Progenitor cell of endocrine pancreas (in vitro differentiated cells): ENCODE measurements around the gene IL1RAPL2. TPM values are rescaled to one million over a fixed set of nuclear protein-coding genes. Genes with fewer than 3 reads are reported as not detected.
A peak's percentile ranks its signal among the peaks of the same experiment; 100 is the strongest.
"Not testable (repeated sequence)": the region's sequence is repeated elsewhere in the genome, so short reads cannot be mapped to it uniquely, and the experiment has no call there.

ENCODE experiments used
- DNase-seq: peaks from one replicate; pipeline ENCODE4 v3.0.0; 2021; ENCODE audit warnings: low spot score; ENCODE audit not compliant: unreplicated experiment
- H3K27ac Mint-ChIP-seq: 2 replicates; pipeline ENCODE4 v1.8.0; 2021; ENCODE audit warnings: mild to moderate bottlenecking, moderate library complexity, mixed read lengths
- H3K27me3 Mint-ChIP-seq: 2 replicates; pipeline ENCODE4 v1.8.0; 2021; ENCODE audit warnings: mixed read lengths
- H3K36me3 Mint-ChIP-seq: 2 replicates; pipeline ENCODE4 v1.8.0; 2022; ENCODE audit warnings: mixed read lengths; ENCODE audit not compliant: insufficient read depth
- H3K4me1 Mint-ChIP-seq: 2 replicates; pipeline ENCODE4 v1.8.0; 2021; ENCODE audit warnings: low read depth, mixed read lengths
- H3K4me3 Mint-ChIP-seq: 2 replicates; pipeline ENCODE4 v1.8.0; 2021; ENCODE audit warnings: low read depth, mild to moderate bottlenecking, moderate library complexity, mixed read lengths
- H3K9me3 Mint-ChIP-seq: 2 replicates; pipeline ENCODE4 v1.8.0; 2021; ENCODE audit warnings: low read depth, mixed read lengths
- long read RNA-seq: library from polyadenylated mRNA; unstranded; transcript quantifications from one replicate; pipeline ENCODE4 v2.0.0, GENCODE V29; 2020
- total RNA-seq: library from RNA; stranded (reverse); gene quantifications from 2 replicates; pipeline ENCODE4 v1.2.1, GENCODE V29; 2021
- TF ChIP-seq, protein P1 (sequence below): fragments of 200-600 bp; sonication (generic); IDR thresholded peaks from one replicate; pipeline ENCODE4 v1.5.0; 2021; ENCODE audit warnings: antibody characterized with exemption, mild to moderate bottlenecking; ENCODE audit not compliant: unreplicated experiment

IL1RAPL2 gene
- total RNA-seq: 0.80 and 0.91 TPM in 2 replicates
- long read RNA-seq, partial matches to known transcripts: 1 of 4 reads
- long read RNA-seq, other reads (novel, unspliced or antisense): 3 of 4 reads

DNA sequence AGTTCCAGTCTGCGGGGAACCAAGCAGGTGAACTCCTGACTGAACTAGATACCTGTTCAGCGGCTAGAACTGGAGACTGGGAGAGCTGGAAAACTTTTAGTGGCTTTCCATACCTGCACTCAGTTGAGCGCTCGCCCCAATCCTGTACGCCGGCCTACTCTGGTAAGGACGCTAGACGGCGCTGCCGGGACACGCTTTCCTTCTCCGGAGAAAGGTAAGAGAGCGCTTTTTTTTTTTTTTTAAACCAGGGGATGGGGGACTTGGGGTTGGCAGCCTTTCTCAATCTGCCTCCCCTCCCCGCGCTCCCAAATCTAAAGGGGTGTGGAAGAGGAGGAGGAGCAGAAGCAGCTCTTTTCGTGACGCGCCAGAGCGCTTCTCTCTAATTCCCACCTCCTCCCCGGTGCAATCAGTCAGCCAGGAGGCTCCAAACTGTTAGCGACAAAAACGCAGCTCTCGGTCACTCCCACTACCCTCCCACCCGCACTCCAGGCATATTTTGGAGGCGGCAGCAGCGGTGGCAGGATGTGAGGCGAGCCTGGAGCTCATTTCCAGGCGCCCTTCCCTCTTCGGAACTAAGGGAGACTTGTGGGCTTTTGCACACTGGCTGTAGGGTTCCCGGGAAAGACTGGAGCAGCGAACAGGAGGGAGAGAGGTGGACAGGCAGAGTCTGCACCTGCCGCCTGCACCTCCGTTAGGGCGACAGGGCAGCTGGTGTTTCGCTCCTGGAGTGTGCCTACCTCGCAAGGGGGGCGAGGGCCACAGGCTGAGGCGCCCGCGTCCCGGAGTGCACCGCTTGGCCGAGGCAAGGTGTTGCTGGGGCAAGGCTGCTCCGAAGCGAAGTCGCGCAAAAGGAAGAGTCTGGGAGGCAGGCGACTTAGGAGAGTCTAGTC lies at the start of gene IL1RAPL2:
Gene IL1RAPL2, plus strand, starts transcription at position 409 of the 890 bp plus-strand sequence.
- Mint-ChIP-seq H3K4me1 (no peaks in the 10 kb centered on the region), H3K27ac (no peak within 1 kb of the TSS), H3K9me3 (peaks cover 12% of the 10 kb centered on the region), H3K27me3 (peaks cover 31% of the 10 kb centered on the region), H3K4me3 (peak within 1 kb of the TSS; percentile 77), H3K36me3 (no peaks in the 10 kb centered on the region)
- peak; percentile 53 for DNase-seq
- TF ChIP-seq, protein P1, sequence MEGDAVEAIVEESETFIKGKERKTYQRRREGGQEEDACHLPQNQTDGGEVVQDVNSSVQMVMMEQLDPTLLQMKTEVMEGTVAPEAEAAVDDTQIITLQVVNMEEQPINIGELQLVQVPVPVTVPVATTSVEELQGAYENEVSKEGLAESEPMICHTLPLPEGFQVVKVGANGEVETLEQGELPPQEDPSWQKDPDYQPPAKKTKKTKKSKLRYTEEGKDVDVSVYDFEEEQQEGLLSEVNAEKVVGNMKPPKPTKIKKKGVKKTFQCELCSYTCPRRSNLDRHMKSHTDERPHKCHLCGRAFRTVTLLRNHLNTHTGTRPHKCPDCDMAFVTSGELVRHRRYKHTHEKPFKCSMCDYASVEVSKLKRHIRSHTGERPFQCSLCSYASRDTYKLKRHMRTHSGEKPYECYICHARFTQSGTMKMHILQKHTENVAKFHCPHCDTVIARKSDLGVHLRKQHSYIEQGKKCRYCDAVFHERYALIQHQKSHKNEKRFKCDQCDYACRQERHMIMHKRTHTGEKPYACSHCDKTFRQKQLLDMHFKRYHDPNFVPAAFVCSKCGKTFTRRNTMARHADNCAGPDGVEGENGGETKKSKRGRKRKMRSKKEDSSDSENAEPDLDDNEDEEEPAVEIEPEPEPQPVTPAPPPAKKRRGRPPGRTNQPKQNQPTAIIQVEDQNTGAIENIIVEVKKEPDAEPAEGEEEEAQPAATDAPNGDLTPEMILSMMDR: peak; percentile 72

DNA sequence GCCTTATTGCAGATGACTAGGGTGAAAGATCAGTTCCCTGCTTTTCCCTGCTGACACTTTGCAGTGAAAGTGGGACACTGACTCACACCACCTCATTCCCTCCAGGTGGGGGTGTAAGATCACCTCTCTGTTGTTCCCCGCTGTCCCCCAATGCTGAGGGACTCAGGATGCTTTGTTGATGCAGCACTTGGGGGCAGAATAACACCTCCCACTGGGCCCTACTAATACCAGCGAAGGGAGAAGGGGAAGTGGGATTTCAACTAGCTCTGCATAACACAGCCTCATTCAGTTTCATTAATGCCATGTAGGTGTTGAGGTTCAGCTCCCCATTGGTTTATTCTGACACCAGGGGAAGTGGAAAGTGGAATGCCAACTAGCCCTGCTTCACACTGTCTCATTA lies 43.6 kb upstream of the IL1RAPL2 start:
- TF ChIP-seq, protein P1: no peak
- peaks cover 24% of the 10 kb centered on the region for H3K9me3 Mint-ChIP-seq
- H3K4me1 Mint-ChIP-seq: no peaks in the 10 kb centered on the region
- no peak overlapping the region for H3K4me3 Mint-ChIP-seq
- no peak overlapping the region for H3K27ac Mint-ChIP-seq
- H3K36me3 Mint-ChIP-seq: peaks cover 1% of the 10 kb centered on the region
- DNase-seq: no peak
- H3K27me3 Mint-ChIP-seq: no peaks in the 10 kb centered on the region

DNA sequence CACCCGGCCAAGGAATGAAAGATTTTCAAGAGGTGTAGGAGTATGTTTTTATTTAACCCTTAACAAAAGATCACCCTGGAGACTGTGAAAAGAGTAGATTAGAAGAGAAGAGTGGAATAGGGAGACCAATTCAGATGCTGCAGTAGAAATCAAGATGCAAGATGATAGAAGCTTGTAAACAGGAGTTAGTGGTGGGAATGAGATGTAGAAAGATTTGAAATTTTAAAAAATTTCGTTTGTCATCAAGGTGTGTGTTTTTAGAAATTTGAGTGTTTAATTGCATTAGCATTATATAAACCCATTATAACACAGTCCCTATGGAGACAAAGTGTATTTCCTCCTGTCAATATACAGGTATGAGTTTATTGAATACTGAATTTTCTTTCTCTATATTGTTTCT lies 42.1 kb upstream of the IL1RAPL2 start:
- DNase-seq: no peak
- H3K4me3 Mint-ChIP-seq: no peak overlapping the region
- peaks cover 25% of the 10 kb centered on the region for H3K9me3 Mint-ChIP-seq
- TF ChIP-seq, protein P1: no peak
- no peaks in the 10 kb centered on the region for H3K4me1 Mint-ChIP-seq
- no peak overlapping the region for H3K27ac Mint-ChIP-seq
- peaks cover 1% of the 10 kb centered on the region for H3K36me3 Mint-ChIP-seq
- H3K27me3 Mint-ChIP-seq: no peaks in the 10 kb centered on the region

DNA sequence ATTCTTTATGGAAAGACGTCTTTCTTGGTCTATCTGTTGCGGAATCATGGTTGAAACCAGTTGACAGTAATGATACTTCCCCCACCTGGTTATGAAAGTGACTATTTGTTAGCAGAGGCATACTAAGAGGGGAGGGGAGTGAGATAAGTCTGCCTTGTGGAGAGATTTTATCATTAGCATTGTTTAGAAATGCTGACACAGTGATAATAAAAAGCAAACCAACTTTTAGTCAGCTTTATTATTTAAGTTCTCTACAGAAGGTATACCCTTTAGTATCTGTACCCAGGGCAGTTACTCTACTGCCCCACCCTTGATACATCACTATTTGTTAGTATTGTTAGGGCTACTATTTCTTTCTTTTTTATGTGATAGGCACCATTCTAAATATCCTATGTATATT lies 26.9 kb upstream of the IL1RAPL2 start:
- no peaks in the 10 kb centered on the region for H3K36me3 Mint-ChIP-seq
- no peak for DNase-seq
- H3K9me3 Mint-ChIP-seq: peaks cover 3% of the 10 kb centered on the region
- no peaks in the 10 kb centered on the region for H3K27me3 Mint-ChIP-seq
- TF ChIP-seq, protein P1: no peak
- no peak overlapping the region for H3K4me3 Mint-ChIP-seq
- no peaks in the 10 kb centered on the region for H3K4me1 Mint-ChIP-seq
- no peak overlapping the region for H3K27ac Mint-ChIP-seq

DNA sequence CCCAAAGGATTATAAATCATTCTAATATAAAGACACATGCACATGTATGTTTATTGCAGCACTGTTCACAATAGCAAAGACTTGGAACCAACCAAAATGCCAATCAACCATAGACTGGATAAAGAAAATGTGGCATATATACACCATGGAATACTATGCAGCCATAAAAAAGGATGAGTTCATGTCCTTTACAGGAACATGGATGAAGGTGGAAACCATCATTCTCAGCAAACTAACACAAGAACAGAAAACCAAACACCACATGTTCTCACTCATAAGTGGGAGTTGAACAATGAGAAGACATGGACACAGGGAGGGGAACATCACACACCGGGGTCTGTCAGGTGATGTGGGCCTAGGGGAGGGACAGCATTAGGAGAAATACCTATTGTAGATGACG lies 23.6 kb upstream of the IL1RAPL2 start:
- peaks cover 12% of the 10 kb centered on the region for H3K9me3 Mint-ChIP-seq
- not testable (repeated sequence) for H3K27me3 Mint-ChIP-seq, H3K27ac Mint-ChIP-seq, H3K4me1 Mint-ChIP-seq, H3K36me3 Mint-ChIP-seq, H3K4me3 Mint-ChIP-seq, DNase-seq
